ENCODE measurements around the gene NXF3.
"Not testable (repeated sequence)": the region's sequence is repeated elsewhere in the genome, so short reads cannot be mapped to it uniquely, and the experiment has no call there.

The NXF3 gene

GRCh38 chrX:103092942-103093341 lies at the start of gene NXF3:
Gene NXF3 (minus strand): TSS chrX:103093143. CDS start chrX:103093023, 120 bp downstream.
- DNase-seq (ENCODE audit: low read depth, low spot score) = no peak

GRCh38 chrX:103136528-103136927 lies 43.6 kb upstream of the NXF3 start:
- not testable (repeated sequence) for DNase-seq (ENCODE audit: low read depth, low spot score)

- DNase-seq (ENCODE audit: low read depth, low spot score) = no peak
These were observed 31.3 kb upstream of the NXF3 start for GRCh38 chrX:103124284-103124683.

- no peak for DNase-seq (ENCODE audit: low read depth, low spot score)
These were observed 27.8 kb upstream of the NXF3 start for GRCh38 chrX:103120748-103121147.

- DNase-seq (ENCODE audit: low read depth, low spot score) = not testable (repeated sequence)
These were observed 24.0 kb upstream of the NXF3 start for GRCh38 chrX:103116970-103117369.

- DNase-seq (ENCODE audit: low read depth, low spot score) = not testable (repeated sequence)
These were observed 16.6 kb upstream of the NXF3 start for GRCh38 chrX:103109497-103109896.

- no peak for DNase-seq (ENCODE audit: low read depth, low spot score)
These were observed 14.9 kb upstream of the NXF3 start for GRCh38 chrX:103107836-103108235.

GRCh38 chrX:103107227-103107737 lies 14.3 kb upstream of the NXF3 start:
- DNase-seq (ENCODE audit: low read depth, low spot score) = not testable (repeated sequence)

- DNase-seq (ENCODE audit: low read depth, low spot score) = not testable (repeated sequence)
These were observed 11.4 kb upstream of the NXF3 start for GRCh38 chrX:103104370-103104769.

GRCh38 chrX:103103866-103104265 lies 10.9 kb upstream of the NXF3 start:
- DNase-seq (ENCODE audit: low read depth, low spot score) = not testable (repeated sequence)

GRCh38 chrX:103101299-103102042 lies 8.5 kb upstream of the NXF3 start:
- DNase-seq (ENCODE audit: low read depth, low spot score) = no peak

GRCh38 chrX:103100484-103100883 lies 7.5 kb upstream of the NXF3 start:
- no peak for DNase-seq (ENCODE audit: low read depth, low spot score)

GRCh38 chrX:103099691-103100090 lies 6.7 kb upstream of the NXF3 start:
- DNase-seq (ENCODE audit: low read depth, low spot score) = no peak

GRCh38 chrX:103098488-103098887 lies 5.5 kb upstream of the NXF3 start:
- DNase-seq (ENCODE audit: low read depth, low spot score) = no peak

GRCh38 chrX:103081051-103081450 lies 11.9 kb downstream of the NXF3 start:
- no peak for DNase-seq (ENCODE audit: low read depth, low spot score)

GRCh38 chrX:103073467-103073866 lies 19.5 kb downstream of the NXF3 start:
- DNase-seq (ENCODE audit: low read depth, low spot score) = no peak

- no peak for DNase-seq (ENCODE audit: low read depth, low spot score)
These were observed 26.3 kb downstream of the NXF3 start for GRCh38 chrX:103066606-103067005.

GRCh38 chrX:103063918-103064434 lies 29.0 kb downstream of the NXF3 start, which contains the start of gene BEX1:
Gene BEX1 (minus strand): TSS chrX:103064171. CDS start chrX:103063274, 897 bp downstream.
- DNase-seq (ENCODE audit: low read depth, low spot score) = no peak

GRCh38 chrX:103063191-103063845 lies 29.6 kb downstream of the NXF3 start:
- no peak for DNase-seq (ENCODE audit: low read depth, low spot score)

- DNase-seq (ENCODE audit: low read depth, low spot score) = no peak
These were observed 31.5 kb downstream of the NXF3 start for GRCh38 chrX:103061486-103061885.

GRCh38 chrX:103056902-103057301 lies 36.0 kb downstream of the NXF3 start:
- DNase-seq (ENCODE audit: low read depth, low spot score) = no peak

- no peak for DNase-seq (ENCODE audit: low read depth, low spot score)
These were observed 40.3 kb downstream of the NXF3 start for GRCh38 chrX:103052625-103053024.

All from activated naive CD8-positive, alpha-beta T cell treated with anti-CD3 and anti-CD28 coated beads, Interleukin-2, amount 50 U/mL, for 16 hours (primary cell).